ENCODE measurements around the gene SNORC.

GRCh38 chr2:232884001-232884421 is 13.9 kb downstream of the SNORC start:
- TF ChIP-seq FOS (IDR thresholded peaks at IDR 0.05; ENCODE audit: low read depth, low read length): no peak
- TF ChIP-seq CTCF (conservative IDR thresholded peaks at IDR 0.05; ENCODE audit: low read depth, low read length): no peak
- no peak for TF ChIP-seq POLR2A (IDR thresholded peaks at IDR 0.05; ENCODE audit: low read depth, low read length)
- TF ChIP-seq USF2 (IDR thresholded peaks at IDR 0.05; ENCODE audit: low read depth, low read length): no peak
- TF ChIP-seq RAD21 (IDR thresholded peaks at IDR 0.05; ENCODE audit: low read length): no peak
- TF ChIP-seq RFX5 (IDR thresholded peaks at IDR 0.05; ENCODE audit: low read depth, low read length): no peak
- no peak for TF ChIP-seq SMC3 (IDR thresholded peaks at IDR 0.05; ENCODE audit: low read depth, low read length)
- TF ChIP-seq CHD1 (IDR thresholded peaks at IDR 0.05; ENCODE audit: low read depth, low read length): no peak
- no peak for TF ChIP-seq CEBPB (IDR thresholded peaks at IDR 0.05; ENCODE audit: low read depth, low read length)
- no peak for TF ChIP-seq MAZ (IDR thresholded peaks at IDR 0.05; ENCODE audit: borderline replicate concordance, low read depth, low read length)
- no peak for TF ChIP-seq RCOR1 (IDR thresholded peaks at IDR 0.05; ENCODE audit: insufficient replicate concordance, low read length)
